NCI-H1048 (cell line): ENCODE results near the gene CTCF.

ENCODE experiments used
- DNase-seq: peaks from one replicate; lab custom pipeline; 2025; lab: John Stamatoyannopoulos, UW

The CTCF gene

DNA sequence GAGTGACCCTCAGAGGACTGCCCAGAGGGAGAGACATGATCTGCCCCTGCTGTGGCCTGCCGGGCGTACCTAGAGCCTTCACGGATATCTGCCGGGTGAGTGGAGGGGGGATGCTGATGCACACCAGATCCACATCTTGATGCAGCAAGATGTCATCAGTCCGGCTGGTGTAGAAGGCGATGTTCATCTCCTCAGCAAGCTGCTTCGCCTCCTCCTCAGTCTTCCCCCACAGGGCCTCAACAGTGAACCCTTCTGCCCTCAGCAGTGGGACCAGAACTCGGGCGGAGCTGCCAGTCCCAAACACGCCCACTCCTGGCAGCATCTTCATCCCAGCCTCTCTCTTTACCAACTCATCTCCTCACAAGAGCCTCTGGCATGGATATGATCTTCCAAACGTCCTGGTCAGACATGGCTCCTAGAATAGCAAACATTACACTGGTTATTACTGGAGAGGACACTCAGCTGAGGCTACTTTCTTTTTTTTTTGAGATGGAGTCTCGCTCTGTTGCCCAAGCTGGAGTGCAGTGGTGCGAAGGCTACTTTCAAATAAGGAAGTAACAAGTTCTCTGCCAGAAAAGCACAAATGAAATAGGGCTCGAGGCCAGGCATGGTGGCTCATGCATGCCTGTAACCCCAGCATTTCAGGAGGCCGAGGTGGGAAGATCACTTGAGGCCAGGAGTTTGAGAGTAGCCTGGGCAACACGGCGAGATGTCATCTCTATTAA, 123.2 kb downstream of the CTCF start:
- DNase-seq = no peak
